Measurements from ENCODE around the gene PDHA1.

DNA sequence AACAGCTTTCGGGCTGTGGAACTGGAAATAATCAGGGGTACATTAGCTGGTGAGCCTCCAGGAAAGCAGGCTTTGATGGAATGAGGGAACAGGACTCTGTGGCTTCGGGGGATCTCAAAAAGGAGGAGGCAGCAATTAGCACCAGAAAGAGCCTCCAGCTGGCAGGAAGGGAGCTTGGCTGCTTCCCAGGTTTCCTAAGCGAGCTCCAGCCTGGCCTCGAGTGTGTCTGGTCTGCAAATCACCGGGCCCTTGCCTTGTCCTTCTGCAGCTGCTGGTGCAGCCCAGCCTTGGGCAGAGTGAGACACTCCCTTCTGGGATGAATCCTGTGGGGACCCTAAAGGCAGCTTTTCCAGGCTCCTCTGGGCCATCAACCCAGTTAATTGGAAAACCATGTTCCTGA is 10.7 kb upstream of the PDHA1 start:
- TF ChIP-seq, protein P1, sequence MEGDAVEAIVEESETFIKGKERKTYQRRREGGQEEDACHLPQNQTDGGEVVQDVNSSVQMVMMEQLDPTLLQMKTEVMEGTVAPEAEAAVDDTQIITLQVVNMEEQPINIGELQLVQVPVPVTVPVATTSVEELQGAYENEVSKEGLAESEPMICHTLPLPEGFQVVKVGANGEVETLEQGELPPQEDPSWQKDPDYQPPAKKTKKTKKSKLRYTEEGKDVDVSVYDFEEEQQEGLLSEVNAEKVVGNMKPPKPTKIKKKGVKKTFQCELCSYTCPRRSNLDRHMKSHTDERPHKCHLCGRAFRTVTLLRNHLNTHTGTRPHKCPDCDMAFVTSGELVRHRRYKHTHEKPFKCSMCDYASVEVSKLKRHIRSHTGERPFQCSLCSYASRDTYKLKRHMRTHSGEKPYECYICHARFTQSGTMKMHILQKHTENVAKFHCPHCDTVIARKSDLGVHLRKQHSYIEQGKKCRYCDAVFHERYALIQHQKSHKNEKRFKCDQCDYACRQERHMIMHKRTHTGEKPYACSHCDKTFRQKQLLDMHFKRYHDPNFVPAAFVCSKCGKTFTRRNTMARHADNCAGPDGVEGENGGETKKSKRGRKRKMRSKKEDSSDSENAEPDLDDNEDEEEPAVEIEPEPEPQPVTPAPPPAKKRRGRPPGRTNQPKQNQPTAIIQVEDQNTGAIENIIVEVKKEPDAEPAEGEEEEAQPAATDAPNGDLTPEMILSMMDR (IDR thresholded peaks at IDR 0.05): no peak
- no peak for TF ChIP-seq POLR2A (IDR thresholded peaks at IDR 0.05)
